PFSK-1 (cell line): ENCODE measurements around the gene NAA20.

Experiments used
- POLR2AphosphoS5 ChIP-seq: IDR thresholded peaks from 2 replicates; pipeline ENCODE4 v1.6.1; 2012; ENCODE audit warnings: low read depth, mild to moderate bottlenecking, control low read depth, low read length, moderate library complexity
- REST ChIP-seq, 2 experiments: IDR thresholded peaks; 2 replicates each; pipeline versions ENCODE4 v1.6.1 to v1.8.0; 2011 to 2012; ENCODE audit warnings: low read depth in 2 of 2, low read length in 2 of 2, control low read depth in 1 of 2, inconsistent platforms in 1 of 2, mild to moderate bottlenecking in 1 of 2, moderate library complexity in 1 of 2; ENCODE audit not compliant: insufficient read depth in 1 of 2
- SIN3A ChIP-seq: IDR thresholded peaks from 2 replicates; pipeline ENCODE4 v1.6.1; 2012; ENCODE audit warnings: mild to moderate bottlenecking, low read length, moderate library complexity, borderline replicate concordance; ENCODE audit not compliant: insufficient read depth
- TAF1 ChIP-seq: IDR thresholded peaks from 2 replicates; pipeline ENCODE4 v1.6.1; 2012; ENCODE audit warnings: low read length, control low read depth, borderline replicate concordance; ENCODE audit not compliant: insufficient read depth

GRCh38 chr20:19970256-19970765 lies 46.9 kb upstream of the NAA20 start:
- TF ChIP-seq TAF1 (no peak), POLR2AphosphoS5 (no peak), REST (IDR thresholded peaks at IDR 0.05; ENCODE audit: insufficient read depth in 1 of 2, low read depth in 2 of 2, low read length in 2 of 2) (no peak), SIN3A (no peak)
